Activated CD4-positive, alpha-beta T cell treated with anti-CD3 and anti-CD28 coated beads for 36 hours (primary cell): ENCODE data around the gene SPIRE2. TPM values are rescaled to one million over a fixed set of nuclear protein-coding genes. Genes with fewer than 3 reads are reported as not detected.
"Not testable (repeated sequence)": the region's sequence is repeated elsewhere in the genome, so short reads cannot be mapped to it uniquely, and the experiment has no call there.

Source experiments
- ATAC-seq: fragments of 200-7000 bp; cut with Tn5 transposase; one replicate; pipeline ENCODE4 v1.10.0; 2021; ENCODE audit warnings: mild to moderate bottlenecking, moderate library complexity
- CTCF ChIA-PET: fragments of 350-600 bp; sonication (Branson Sonifier 250); formaldehyde crosslinking; loops from one replicate; lab custom pipeline; 2021; ENCODE audit warnings: antibody characterized with exemption; lab: Charles Lee
- POLR2A ChIA-PET: fragments of 350-600 bp; sonication (Branson Sonifier 250); formaldehyde crosslinking; loops from one replicate; lab custom pipeline; 2021; ENCODE audit warnings: antibody characterized with exemption, inconsistent platforms; lab: Charles Lee
- DNase-seq: peaks from one replicate; pipeline ENCODE4 v3.0.0-alpha.2; 2020
- H3K27ac Mint-ChIP-seq: one replicate; pipeline ENCODE4 v1.8.0; 2021; ENCODE audit warnings: mixed read lengths
- H3K27me3 Mint-ChIP-seq: one replicate; pipeline ENCODE4 v1.8.0; 2021; ENCODE audit warnings: mixed read lengths
- H3K36me3 Mint-ChIP-seq: one replicate; pipeline ENCODE4 v1.8.0; 2021; ENCODE audit warnings: low read depth, mixed read lengths
- H3K4me1 Mint-ChIP-seq: one replicate; pipeline ENCODE4 v1.8.0; 2021; ENCODE audit warnings: mixed read lengths
- H3K4me3 Mint-ChIP-seq: one replicate; pipeline ENCODE4 v1.8.0; 2021; ENCODE audit warnings: mild to moderate bottlenecking, moderate library complexity, mixed read lengths
- H3K9me3 Mint-ChIP-seq: one replicate; pipeline ENCODE4 v1.8.0; 2021; ENCODE audit warnings: low read depth, mixed read lengths
- intact Hi-C, 2 experiments: fragments of 100-400 bp; cut with DNase I in 1 of 2; cut with micrococcal nuclease in 1 of 2; formaldehyde crosslinking; loops; one replicate each; pipeline versions ENCODE4 v1.14.2 to v1.15.1; 2022 to 2024; cut with DNase I, micrococcal nuclease
- total RNA-seq, 2 experiments: library from RNA; stranded (reverse); gene quantifications; one replicate each; pipeline ENCODE4 v1.2.3, GENCODE V29; 2021

SPIRE2 gene
- total RNA-seq, 2 experiments from 2014 or later: 1.1 to 1.5 TPM

GRCh38 chr16:89871895-89872294 lies 43.6 kb downstream of the SPIRE2 start:
- Mint-ChIP-seq H3K4me1 (peaks cover 14% of the 10 kb centered on the region), H3K27ac (peak overlapping the region; percentile 90), H3K4me3 (peak overlapping the region; percentile 87), H3K27me3 (no peaks in the 10 kb centered on the region), H3K9me3 (peaks cover 7% of the 10 kb centered on the region), H3K36me3 (peaks cover 22% of the 10 kb centered on the region)
- intact Hi-C loops: loop anchor here in 1 of 2 experiments (2.0 to 5.0 kb wide), 4 partner anchors 1015 to 1420 kb away; partner anchors contain the start of genes CDT1, GALNS, TRAPPC2L and ZC3H18
- CTCF ChIA-PET: interaction anchor here (0.8 to 2.4 kb wide), 2 partner anchors 11 to 12 kb away, joined by 4 to 10 read pairs; no protein-coding TSS in a partner anchor
- no peak for DNase-seq
- no peak for ATAC-seq
- POLR2A ChIA-PET: interaction anchor here (0.9 kb wide), 1 partner anchor 172 kb away, joined by 4 read pairs; no protein-coding TSS in a partner anchor

GRCh38 chr16:89873109-89873971 lies 45.1 kb downstream of the SPIRE2 start, which contains the start of gene TCF25:
TCF25 (plus strand) TSS chr16:89873592; CDS start chr16:89873668, 76 bp downstream.
- H3K4me1 Mint-ChIP-seq: peaks cover 14% of the 10 kb centered on the region
- H3K9me3 Mint-ChIP-seq: peaks cover 2% of the 10 kb centered on the region
- peaks cover 24% of the 10 kb centered on the region for H3K36me3 Mint-ChIP-seq
- peak; percentile 50 for ATAC-seq
- ChIA-PET POLR2A (interaction anchor here (0.6 to 1.4 kb wide), 5 partner anchors 8 to 216 kb away, joined by 3 to 6 read pairs (median 3); partner anchors contain the start of genes CHMP1A, FANCA and SPATA33), CTCF (interaction anchor here (0.7 to 3.7 kb wide), 6 partner anchors 10 to 173 kb away, joined by 3 to 16 read pairs (median 4); partner anchors contain the start of gene MC1R)
- no peaks in the 10 kb centered on the region for H3K27me3 Mint-ChIP-seq
- H3K4me3 Mint-ChIP-seq: peak within 1 kb of the TSS; percentile 87
- peak; percentile 93 for DNase-seq
- peak within 1 kb of the TSS; percentile 95 for H3K27ac Mint-ChIP-seq
- intact Hi-C loops: loop anchor here (1.0 to 5.0 kb wide), 14 partner anchors 45 to 1421 kb away; partner anchors contain the start of genes ANKRD11 (in 1 of the 2), CDT1 (in 1 of the 2), CHMP1A (in 1 of the 2) and FANCA (in 1 of the 2)

GRCh38 chr16:89873972-89874689 lies 45.9 kb downstream of the SPIRE2 start:
- ChIA-PET CTCF (interaction anchor here (0.7 to 3.7 kb wide), 5 partner anchors 11 to 174 kb away, joined by 3 to 16 read pairs (median 3); no protein-coding TSS in a partner anchor), POLR2A (interaction anchor here (0.6 to 1.3 kb wide), 3 partner anchors 13 to 216 kb away, joined by 3 to 4 read pairs (median 4); partner anchors contain the start of genes CHMP1A and SPATA33)
- DNase-seq: peak; percentile 99
- Mint-ChIP-seq H3K27me3 (no peaks in the 10 kb centered on the region), H3K4me3 (peak overlapping the region; percentile 87), H3K36me3 (peaks cover 30% of the 10 kb centered on the region), H3K4me1 (peaks cover 14% of the 10 kb centered on the region), H3K9me3 (peaks cover 2% of the 10 kb centered on the region), H3K27ac (peak overlapping the region; percentile 95)
- intact Hi-C loops: loop anchor here (1.0 to 5.0 kb wide), 21 partner anchors 46 to 1422 kb away; partner anchors contain the start of genes DEF8 (in 2 of the 2), ANKRD11 (in 1 of the 2), CDK10 (in 1 of the 2) and CDT1 (in 1 of the 2)
- peak; percentile 78 for ATAC-seq

DNA sequence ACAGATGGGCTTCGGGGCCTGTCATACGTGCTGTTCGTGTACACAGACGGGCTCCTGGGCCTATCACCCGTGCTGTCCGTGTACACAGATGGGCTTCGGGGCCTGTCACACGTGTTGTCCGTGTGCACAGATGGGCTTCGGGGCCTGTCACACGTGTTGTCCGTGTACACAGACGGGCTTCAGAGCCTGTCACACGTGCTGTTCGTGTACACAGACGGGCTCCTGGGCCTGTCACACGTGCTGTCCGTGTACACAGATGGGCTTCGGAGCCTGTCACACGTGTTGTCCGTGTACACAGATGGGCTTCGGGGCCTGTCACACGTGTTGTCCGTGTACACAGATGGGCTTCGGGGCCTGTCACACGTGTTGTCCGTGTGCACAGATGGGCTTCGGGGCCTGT lies 50.8 kb downstream of the SPIRE2 start:
- ATAC-seq, CTCF ChIA-PET, H3K27me3 Mint-ChIP-seq, DNase-seq, POLR2A ChIA-PET, H3K9me3 Mint-ChIP-seq, H3K4me3 Mint-ChIP-seq, intact Hi-C loops, H3K27ac Mint-ChIP-seq: not testable (repeated sequence)
- H3K4me1 Mint-ChIP-seq: peaks cover 11% of the 10 kb centered on the region
- H3K36me3 Mint-ChIP-seq: peaks cover 50% of the 10 kb centered on the region

DNA sequence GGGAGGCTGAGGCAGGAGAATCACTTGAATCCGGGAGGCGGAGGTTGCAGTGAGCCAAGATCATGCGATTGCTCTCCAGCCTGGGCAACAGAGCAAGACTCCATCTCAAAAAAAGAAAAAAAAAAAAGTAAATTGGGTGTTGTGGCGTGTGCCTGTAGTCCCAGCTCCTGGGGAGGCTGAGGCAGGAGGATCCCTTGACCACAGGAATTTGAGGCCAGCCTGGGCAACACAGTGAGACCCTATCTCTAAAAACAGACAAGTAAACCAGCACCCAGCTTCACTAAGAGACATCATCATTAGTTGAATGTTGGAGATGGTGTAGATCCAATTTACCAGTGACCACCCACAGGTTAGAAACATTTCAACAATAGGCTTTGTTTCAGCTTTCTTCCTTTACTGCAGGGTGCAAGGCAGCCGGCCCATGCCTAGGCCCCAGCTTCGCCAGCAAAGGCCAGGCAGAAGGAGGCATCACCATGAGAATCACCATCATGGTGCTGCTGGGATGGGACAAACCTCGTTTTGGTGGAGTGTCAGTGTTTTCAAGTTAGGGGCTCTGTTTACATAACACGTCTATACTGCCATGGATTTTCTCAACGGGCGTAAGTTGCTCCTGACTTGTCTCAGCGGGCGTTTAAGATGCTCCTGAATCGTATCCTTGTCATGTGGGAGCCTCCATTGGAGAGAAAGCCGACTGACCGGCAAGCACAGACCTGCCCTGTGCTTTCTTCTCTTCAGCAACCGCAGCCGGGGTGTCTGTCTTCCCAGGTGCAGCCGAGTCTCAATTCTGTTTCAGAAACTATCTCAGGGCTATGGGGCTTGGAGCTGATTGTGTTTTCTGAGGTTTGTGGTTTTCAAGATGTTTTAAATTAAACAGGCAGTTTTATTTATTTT lies 52.4 kb downstream of the SPIRE2 start:
- no peak overlapping the region for H3K27ac Mint-ChIP-seq
- intact Hi-C loops: no loop called here
- DNase-seq: no peak
- no peak overlapping the region for H3K4me3 Mint-ChIP-seq
- H3K4me1 Mint-ChIP-seq: no peaks in the 10 kb centered on the region
- H3K36me3 Mint-ChIP-seq: peaks cover 48% of the 10 kb centered on the region
- ATAC-seq: no peak
- ChIA-PET CTCF (interaction anchor here (0.6 kb wide), 1 partner anchor 29 kb away, joined by 3 read pairs; no protein-coding TSS in a partner anchor), POLR2A (interaction anchor here (0.6 to 0.8 kb wide), 2 partner anchors 8 to 415 kb away, joined by 3 read pairs; partner anchors contain the start of gene TCF25)
- no peaks in the 10 kb centered on the region for H3K27me3 Mint-ChIP-seq
- no peaks in the 10 kb centered on the region for H3K9me3 Mint-ChIP-seq

- Mint-ChIP-seq H3K27ac (no peak overlapping the region), H3K4me1 (no peaks in the 10 kb centered on the region), H3K27me3 (no peaks in the 10 kb centered on the region), H3K4me3 (no peak overlapping the region), H3K36me3 (peaks cover 44% of the 10 kb centered on the region), H3K9me3 (no peaks in the 10 kb centered on the region)
- intact Hi-C loops: no loop called here
- ATAC-seq: no peak
- ChIA-PET CTCF (no interaction called here), POLR2A (interaction anchor here (0.8 kb wide), 1 partner anchor 8 kb away, joined by 3 read pairs; the partner anchor contains the start of gene TCF25)
- DNase-seq: no peak
Observed at GRCh38 chr16:89881368-89881730, 53.1 kb downstream of the SPIRE2 start.

- Mint-ChIP-seq H3K36me3 (peaks cover 48% of the 10 kb centered on the region), H3K4me1 (no peaks in the 10 kb centered on the region), H3K4me3 (no peak overlapping the region), H3K9me3 (no peaks in the 10 kb centered on the region), H3K27ac (peak overlapping the region; percentile 11), H3K27me3 (no peaks in the 10 kb centered on the region)
- DNase-seq (no peak), ATAC-seq (no peak)
- CTCF ChIA-PET: interaction anchor here (0.6 to 0.8 kb wide), 2 partner anchors 7 to 65 kb away, joined by 3 read pairs; no protein-coding TSS in a partner anchor
- intact Hi-C loops: loop anchor here in 1 of 2 experiments (1.0 kb wide), 1 partner anchor 8 kb away; no protein-coding TSS in a partner anchor
- POLR2A ChIA-PET: no interaction called here
Observed at GRCh38 chr16:89883346-89884040, 55.2 kb downstream of the SPIRE2 start.

DNA sequence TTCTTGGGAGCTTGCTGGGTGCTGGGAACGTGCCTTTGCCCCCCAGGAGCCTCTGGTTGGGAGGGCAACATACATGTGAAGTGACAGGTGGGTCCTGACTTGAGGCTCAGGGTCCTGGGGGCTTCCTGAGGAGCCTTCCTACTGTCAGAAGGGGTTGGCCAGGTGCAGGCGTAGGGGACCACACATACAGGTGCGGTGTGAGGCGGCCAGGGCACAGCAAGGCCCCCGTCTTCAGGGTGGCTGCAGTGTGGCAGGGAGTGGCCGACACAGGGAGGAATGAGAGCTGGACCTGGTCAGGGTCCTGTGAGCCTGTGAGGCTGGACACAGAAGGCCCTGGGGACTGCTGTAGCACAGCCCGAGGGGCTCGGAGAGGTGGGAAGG lies 55.8 kb downstream of the SPIRE2 start:
- ChIA-PET CTCF (no interaction called here), POLR2A (interaction anchor here (0.6 kb wide), 1 partner anchor 8 kb away, joined by 3 read pairs; no protein-coding TSS in a partner anchor)
- Mint-ChIP-seq H3K27ac (peak overlapping the region; percentile 11), H3K9me3 (no peaks in the 10 kb centered on the region), H3K4me1 (no peaks in the 10 kb centered on the region), H3K27me3 (no peaks in the 10 kb centered on the region), H3K4me3 (no peak overlapping the region), H3K36me3 (peaks cover 46% of the 10 kb centered on the region)
- DNase-seq (no peak), ATAC-seq (no peak)
- intact Hi-C loops: no loop called here

- Mint-ChIP-seq H3K27ac (no peak overlapping the region), H3K9me3 (no peaks in the 10 kb centered on the region), H3K27me3 (no peaks in the 10 kb centered on the region), H3K4me1 (peaks cover 12% of the 10 kb centered on the region), H3K4me3 (no peak overlapping the region), H3K36me3 (peaks cover 52% of the 10 kb centered on the region)
- DNase-seq (no peak), ATAC-seq (no peak)
- CTCF ChIA-PET: interaction anchor here (0.5 to 1.4 kb wide), 3 partner anchors 23 to 225 kb away, joined by 4 read pairs; no protein-coding TSS in a partner anchor
- POLR2A ChIA-PET: interaction anchor here (0.5 kb wide), 1 partner anchor 74 kb away, joined by 12 read pairs; no protein-coding TSS in a partner anchor
- intact Hi-C loops: no loop called here
Observed at GRCh38 chr16:89887243-89887642, 59.0 kb downstream of the SPIRE2 start.
